Measurements from ENCODE around the gene IFITM10. TPM values are rescaled to one million over a fixed set of nuclear protein-coding genes. Genes with fewer than 3 reads are reported as not detected.

Gene IFITM10
- polyA plus RNA-seq, 3 donors, result 0.19 to 0.34 (median 0.31) TPM

GRCh38 chr11:1752907-1753228 lies 2.5 kb upstream of the IFITM10 start:
- DNase-seq, result no peak

- DNase-seq, result no peak
These were observed 1.9 kb upstream of the IFITM10 start for GRCh38 chr11:1751999-1752906.

GRCh38 chr11:1751531-1751921 lies 1.1 kb upstream of the IFITM10 start:
- no peak for DNase-seq

GRCh38 chr11:1750840-1751530 lies 590 bp upstream of the IFITM10 start:
- DNase-seq, result no peak

GRCh38 chr11:1749395-1750351 lies 722 bp downstream of the IFITM10 start:
- DNase-seq, result no peak

- DNase-seq, result no peak
These were observed 1.6 kb downstream of the IFITM10 start for GRCh38 chr11:1748636-1749394.

- no peak for DNase-seq
These were observed 2.4 kb downstream of the IFITM10 start for GRCh38 chr11:1747753-1748635.

GRCh38 chr11:1746956-1747752 lies 3.2 kb downstream of the IFITM10 start:
- DNase-seq, result no peak

- DNase-seq, result no peak
These were observed 3.9 kb downstream of the IFITM10 start for GRCh38 chr11:1746511-1746931.

GRCh38 chr11:1745701-1746320 lies 4.6 kb downstream of the IFITM10 start:
- no peak for DNase-seq

- no peak for DNase-seq
These were observed 5.3 kb downstream of the IFITM10 start for GRCh38 chr11:1744891-1745700.

GRCh38 chr11:1744137-1744886 lies 6.1 kb downstream of the IFITM10 start:
- DNase-seq, result no peak

GRCh38 chr11:1743585-1744136 lies 6.7 kb downstream of the IFITM10 start:
- DNase-seq, result no peak

- no peak for DNase-seq
These were observed 7.4 kb downstream of the IFITM10 start for GRCh38 chr11:1742869-1743584.

- DNase-seq, result no peak
These were observed 8.0 kb downstream of the IFITM10 start for GRCh38 chr11:1742371-1742770.

GRCh38 chr11:1741741-1742140 lies 8.7 kb downstream of the IFITM10 start:
- DNase-seq, result no peak

Measured in renal pelvis (tissue), 4 donors.